ENCODE measurements around the gene COMT. TPM values are rescaled to one million over a fixed set of nuclear protein-coding genes. Genes with fewer than 3 reads are reported as not detected.

The COMT gene
- total and polyA plus RNA-seq, 2 experiments from 2014 or later: 29.6 to 29.8 TPM

GRCh38 chr22:19901577-19902244 is 39.9 kb upstream of the COMT start:
- no peaks in the 10 kb centered on the region for H3K9me2 ChIP-seq (ENCODE audit: insufficient read depth)
- H3K27ac ChIP-seq (ENCODE audit: low read depth): no peak overlapping the region
- H3K4me1 ChIP-seq (ENCODE audit: insufficient read depth): no peaks in the 10 kb centered on the region; the same call in 1 of the 2 replicates
- ATAC-seq (no peak), DNase-seq (ENCODE audit: low spot score) (no peak)
- H3K27ac Mint-ChIP-seq: no peak overlapping the region
- no peak overlapping the region for H2AFZ ChIP-seq
- H3K4me1 Mint-ChIP-seq: peaks cover 20% of the 10 kb centered on the region
- H3K27me3 Mint-ChIP-seq (ENCODE audit: insufficient read depth, low read depth, poor library complexity): peaks cover 12% of the 10 kb centered on the region
- no peak overlapping the region for H3K4me3 ChIP-seq
- H4K20me1 ChIP-seq (replicated peaks; ENCODE audit: insufficient read depth): no peaks in the 10 kb centered on the region
- H3K36me3 Mint-ChIP-seq (ENCODE audit: low read depth): peaks cover 3% of the 10 kb centered on the region; the same call in 1 of the 3 replicates
- H3K9me3 Mint-ChIP-seq: peaks cover 3% of the 10 kb centered on the region; the same call in 1 of the 3 replicates
- TF ChIP-seq REST (IDR thresholded peaks at IDR 0.05; ENCODE audit: unreplicated experiment): no peak
- no peak for TF ChIP-seq JUNB (IDR thresholded peaks at IDR 0.05; ENCODE audit: unreplicated experiment)
- no peak for TF ChIP-seq STAT1 (IDR thresholded peaks at IDR 0.05; ENCODE audit: unreplicated experiment)
- TF ChIP-seq EZH2phosphoT487 (IDR thresholded peaks at IDR 0.05; ENCODE audit: unreplicated experiment): no peak
- TF ChIP-seq ETS1 (IDR thresholded peaks at IDR 0.05): no peak
- TF ChIP-seq CTCF (conservative IDR thresholded peaks at IDR 0.05; ENCODE audit: low read depth in 2 of 2): no peak
- TF ChIP-seq ZNF114 (CRISPR knock-in tag; IDR thresholded peaks at IDR 0.05): no peak
- no peak for TF ChIP-seq POLR2AphosphoS5 (IDR thresholded peaks at IDR 0.05; ENCODE audit: low read depth)
- TF ChIP-seq EZH2 (IDR thresholded peaks at IDR 0.05; ENCODE audit: low read depth, unreplicated experiment): no peak
- no peak for TF ChIP-seq ZNF462 (CRISPR knock-in tag; IDR thresholded peaks at IDR 0.05)
- no peak for TF ChIP-seq NANOG (IDR thresholded peaks at IDR 0.05; ENCODE audit: borderline replicate concordance)
- no peak for TF ChIP-seq CREB1 (CRISPR knock-in tag; IDR thresholded peaks at IDR 0.05; ENCODE audit: low read depth)
- no peak overlapping the region for H3K4me3 Mint-ChIP-seq
- H3F3A ChIP-seq (replicated peaks; ENCODE audit: low read depth): 0 out of 2 replicates have a peak, but pooled peaks cover 2% of the 10 kb centered on the region
- no peaks in the 10 kb centered on the region for H3K27me3 ChIP-seq (ENCODE audit: insufficient read depth)
- no peaks in the 10 kb centered on the region for H3K36me3 ChIP-seq (ENCODE audit: insufficient read depth)
- H3K4me2 ChIP-seq: no peak overlapping the region
- no peaks in the 10 kb centered on the region for H3K79me2 ChIP-seq (replicated peaks; ENCODE audit: insufficient read depth)

Measured in GM23338 (cell line).